OCI-LY3 (cell line): ENCODE measurements around the gene NFXL1.

Experiments used
- H2AFZ ChIP-seq: fragments of 200-600, 300-600 bp; shearing (Covaris generic); 2 replicates; pipeline ENCODE4 v1.6.0; 2014; ENCODE audit warnings: antibody characterized with exemption, low read depth, low read length
- H3K27ac ChIP-seq: fragments of 200-600, 300-600 bp; sonication (generic); 2 replicates; pipeline ENCODE4 v1.5.1; 2014; ENCODE audit warnings: mild to moderate bottlenecking, low read length, moderate library complexity, mixed read lengths
- H3K27me3 ChIP-seq: fragments of 200-600, 300-600 bp; sonication (generic); 2 replicates; pipeline ENCODE4 v1.6.1; 2014; ENCODE audit warnings: low read depth, low read length, mixed read lengths
- H3K36me3 ChIP-seq: fragments of 200-600, 300-600 bp; sonication (generic); replicated peaks from 2 replicates; pipeline ENCODE3; 2014; ENCODE audit warnings: low read depth, low read length, mixed read lengths
- H3K4me1 ChIP-seq: fragments of 300-600, 200-600 bp; sonication (generic); 2 replicates; pipeline ENCODE4 v1.6.1; 2014; ENCODE audit warnings: low read length, mixed read lengths
- H3K4me2 ChIP-seq: fragments of 200-600, 300-600 bp; sonication (generic); 2 replicates; pipeline ENCODE4 v1.6.1; 2014; ENCODE audit warnings: low read length, mixed read lengths
- H3K4me3 ChIP-seq: fragments of 300-600, 200-600 bp; sonication (generic); 2 replicates; pipeline ENCODE4 v1.5.1; 2014; ENCODE audit warnings: antibody characterized with exemption, mild to moderate bottlenecking, low read length, moderate library complexity
- H3K79me2 ChIP-seq: fragments of 300-600, 200-600 bp; shearing (Covaris generic); 2 replicates; pipeline ENCODE4 v1.6.1; 2014; ENCODE audit warnings: mild to moderate bottlenecking, low read length, mixed read lengths
- H3K9ac ChIP-seq: fragments of 300-600, 200-600 bp; shearing (Covaris generic); 2 replicates; pipeline ENCODE4 v1.6.0; 2014; ENCODE audit warnings: mild to moderate bottlenecking, low read length, moderate library complexity
- H3K9me3 ChIP-seq: fragments of 200-600, 300-600 bp; shearing (Covaris generic); 2 replicates; pipeline ENCODE4 v1.6.1; 2014; ENCODE audit warnings: low read length, mixed read lengths; ENCODE audit not compliant: insufficient read depth
- H4K20me1 ChIP-seq: fragments of 200-600, 300-600 bp; sonication (generic); 2 replicates; pipeline ENCODE4 v1.6.1; 2016; ENCODE audit warnings: low read length, mixed read lengths; ENCODE audit not compliant: insufficient read depth
- EZH2phosphoT487 ChIP-seq: fragments of 200-600 bp; shearing (Covaris generic); IDR thresholded peaks from 2 replicates; pipeline ENCODE4 v1.6.1; 2018; ENCODE audit warnings: antibody characterized with exemption, mixed run types, low read depth
- TF ChIP-seq, protein P1 (sequence below): fragments of 200-600, 300-600 bp; sonication (generic); IDR thresholded peaks from 2 replicates; pipeline ENCODE4 v1.5.1; 2014; ENCODE audit warnings: antibody characterized with exemption, low read length, low read depth

The NFXL1 gene

DNA sequence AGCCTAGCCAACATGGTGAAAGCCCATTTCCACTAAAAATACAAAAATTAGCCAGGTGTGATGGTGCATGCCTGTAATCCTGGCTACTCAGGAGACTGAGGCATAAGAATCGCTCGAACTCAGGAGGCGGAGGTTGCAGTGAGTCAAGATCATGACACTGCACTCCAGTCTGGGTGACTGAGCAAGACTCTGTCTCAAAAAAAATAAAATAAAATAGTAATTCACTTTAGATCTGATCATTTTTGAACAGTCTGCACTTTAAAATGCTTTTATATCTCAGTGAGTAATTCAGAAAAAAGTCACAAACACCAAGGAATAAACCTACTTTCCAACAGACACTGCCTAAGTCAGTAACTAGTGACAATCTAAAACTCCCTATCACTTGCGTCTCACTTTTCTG is 50.9 kb downstream of the NFXL1 start:
- Histone ChIP-seq H3K27me3 (no peaks in the 10 kb centered on the region), H4K20me1 (no peaks in the 10 kb centered on the region), H3K27ac (no peak overlapping the region), H3K4me2 (no peak overlapping the region), H3K79me2 (no peaks in the 10 kb centered on the region), H3K4me1 (no peaks in the 10 kb centered on the region), H3K9me3 (no peaks in the 10 kb centered on the region), H3K4me3 (no peak overlapping the region), H2AFZ (no peak overlapping the region), H3K36me3 (peaks cover 28% of the 10 kb centered on the region), H3K9ac (no peak overlapping the region)
- TF ChIP-seq, protein P1, sequence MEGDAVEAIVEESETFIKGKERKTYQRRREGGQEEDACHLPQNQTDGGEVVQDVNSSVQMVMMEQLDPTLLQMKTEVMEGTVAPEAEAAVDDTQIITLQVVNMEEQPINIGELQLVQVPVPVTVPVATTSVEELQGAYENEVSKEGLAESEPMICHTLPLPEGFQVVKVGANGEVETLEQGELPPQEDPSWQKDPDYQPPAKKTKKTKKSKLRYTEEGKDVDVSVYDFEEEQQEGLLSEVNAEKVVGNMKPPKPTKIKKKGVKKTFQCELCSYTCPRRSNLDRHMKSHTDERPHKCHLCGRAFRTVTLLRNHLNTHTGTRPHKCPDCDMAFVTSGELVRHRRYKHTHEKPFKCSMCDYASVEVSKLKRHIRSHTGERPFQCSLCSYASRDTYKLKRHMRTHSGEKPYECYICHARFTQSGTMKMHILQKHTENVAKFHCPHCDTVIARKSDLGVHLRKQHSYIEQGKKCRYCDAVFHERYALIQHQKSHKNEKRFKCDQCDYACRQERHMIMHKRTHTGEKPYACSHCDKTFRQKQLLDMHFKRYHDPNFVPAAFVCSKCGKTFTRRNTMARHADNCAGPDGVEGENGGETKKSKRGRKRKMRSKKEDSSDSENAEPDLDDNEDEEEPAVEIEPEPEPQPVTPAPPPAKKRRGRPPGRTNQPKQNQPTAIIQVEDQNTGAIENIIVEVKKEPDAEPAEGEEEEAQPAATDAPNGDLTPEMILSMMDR: no peak
- TF ChIP-seq EZH2phosphoT487: no peak

- Histone ChIP-seq H3K4me2 (no peak overlapping the region), H3K27ac (no peak overlapping the region), H3K9ac (no peak overlapping the region), H2AFZ (no peak overlapping the region), H3K27me3 (no peaks in the 10 kb centered on the region), H3K36me3 (peaks cover 30% of the 10 kb centered on the region), H3K4me1 (0 out of 2 replicates have a peak, but pooled peaks cover 4% of the 10 kb centered on the region), H3K9me3 (no peaks in the 10 kb centered on the region), H3K4me3 (no peak overlapping the region), H3K79me2 (no peaks in the 10 kb centered on the region), H4K20me1 (no peaks in the 10 kb centered on the region)
- TF ChIP-seq EZH2phosphoT487: no peak
- TF ChIP-seq, protein P1: no peak
Observed at GRCh38 chr4:47862297-47862696, 52.1 kb downstream of the NFXL1 start.

GRCh38 chr4:47860305-47860704 is 54.1 kb downstream of the NFXL1 start:
- no peak overlapping the region for H3K9ac ChIP-seq
- 0 out of 2 replicates have a peak, but pooled peaks cover 4% of the 10 kb centered on the region for H3K4me1 ChIP-seq
- H2AFZ ChIP-seq: no peak overlapping the region
- no peak overlapping the region for H3K4me3 ChIP-seq
- no peak overlapping the region for H3K4me2 ChIP-seq
- H3K27ac ChIP-seq: no peak overlapping the region
- TF ChIP-seq, protein P1: no peak
- no peak for TF ChIP-seq EZH2phosphoT487
- no peaks in the 10 kb centered on the region for H3K27me3 ChIP-seq
- peaks cover 23% of the 10 kb centered on the region for H3K36me3 ChIP-seq
- no peaks in the 10 kb centered on the region for H3K79me2 ChIP-seq
- no peaks in the 10 kb centered on the region for H3K9me3 ChIP-seq
- no peaks in the 10 kb centered on the region for H4K20me1 ChIP-seq

GRCh38 chr4:47858006-47858405 is 56.4 kb downstream of the NFXL1 start:
- Histone ChIP-seq H3K36me3 (peaks cover 26% of the 10 kb centered on the region), H3K79me2 (no peaks in the 10 kb centered on the region), H3K4me1 (0 out of 2 replicates have a peak, but pooled peaks cover 4% of the 10 kb centered on the region), H3K9me3 (no peaks in the 10 kb centered on the region), H3K27me3 (no peaks in the 10 kb centered on the region), H2AFZ (no peak overlapping the region), H3K9ac (no peak overlapping the region), H3K4me2 (no peak overlapping the region), H3K4me3 (no peak overlapping the region), H4K20me1 (no peaks in the 10 kb centered on the region), H3K27ac (no peak overlapping the region)
- TF ChIP-seq EZH2phosphoT487: no peak
- TF ChIP-seq, protein P1: no peak
